Erythroblast (primary cell): Measurements from ENCODE around the gene TRPC4.
"Not testable (repeated sequence)": the region's sequence is repeated elsewhere in the genome, so short reads cannot be mapped to it uniquely, and the experiment has no call there.

Experiments
- DNase-seq, 2 experiments: peaks; one replicate each; lab custom pipeline; 2025; lab: John Stamatoyannopoulos, UW
- GATA1 ChIP-seq: IDR thresholded peaks from 2 replicates; pipeline ENCODE4 v1.6.1; 2011; ENCODE audit warnings: low read depth, mild to moderate bottlenecking, control low read depth, low read length, moderate library complexity
- POLR2A ChIP-seq: IDR thresholded peaks from 2 replicates; pipeline ENCODE4 v1.6.1; 2011; ENCODE audit warnings: mild to moderate bottlenecking, low read length

TRPC4 gene

DNA sequence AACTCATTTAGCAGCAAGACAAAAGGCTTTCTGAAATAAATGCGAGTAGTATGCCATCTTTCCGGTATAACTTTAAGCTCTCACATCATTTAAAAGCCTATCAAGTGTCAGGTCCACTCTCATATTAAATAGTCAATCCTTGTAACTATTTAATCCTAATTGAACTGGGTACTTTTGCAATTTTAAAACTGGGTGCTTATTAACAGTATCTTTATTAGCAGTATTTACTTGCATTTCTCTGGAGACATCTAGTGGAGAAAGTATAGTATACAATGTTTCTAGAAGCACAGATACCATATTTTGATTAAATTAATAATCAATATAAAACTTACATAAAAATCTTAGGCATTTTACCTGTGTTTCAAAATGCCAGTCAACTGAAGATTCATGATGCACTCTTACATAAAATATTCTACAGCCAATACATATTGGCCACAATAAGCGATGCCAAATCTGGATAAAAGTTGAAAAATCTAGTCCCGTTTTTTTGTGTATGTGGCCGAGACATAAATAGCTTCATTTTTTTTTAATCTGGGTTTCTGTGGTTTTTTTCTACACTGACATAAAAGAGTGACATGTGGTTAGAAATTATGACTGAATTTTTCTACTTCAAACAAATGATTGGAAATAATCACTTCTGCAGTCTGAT, 266.7 kb downstream of the TRPC4 start:
- no peak for DNase-seq
- TF ChIP-seq GATA1, result no peak
- no peak for TF ChIP-seq POLR2A

DNA sequence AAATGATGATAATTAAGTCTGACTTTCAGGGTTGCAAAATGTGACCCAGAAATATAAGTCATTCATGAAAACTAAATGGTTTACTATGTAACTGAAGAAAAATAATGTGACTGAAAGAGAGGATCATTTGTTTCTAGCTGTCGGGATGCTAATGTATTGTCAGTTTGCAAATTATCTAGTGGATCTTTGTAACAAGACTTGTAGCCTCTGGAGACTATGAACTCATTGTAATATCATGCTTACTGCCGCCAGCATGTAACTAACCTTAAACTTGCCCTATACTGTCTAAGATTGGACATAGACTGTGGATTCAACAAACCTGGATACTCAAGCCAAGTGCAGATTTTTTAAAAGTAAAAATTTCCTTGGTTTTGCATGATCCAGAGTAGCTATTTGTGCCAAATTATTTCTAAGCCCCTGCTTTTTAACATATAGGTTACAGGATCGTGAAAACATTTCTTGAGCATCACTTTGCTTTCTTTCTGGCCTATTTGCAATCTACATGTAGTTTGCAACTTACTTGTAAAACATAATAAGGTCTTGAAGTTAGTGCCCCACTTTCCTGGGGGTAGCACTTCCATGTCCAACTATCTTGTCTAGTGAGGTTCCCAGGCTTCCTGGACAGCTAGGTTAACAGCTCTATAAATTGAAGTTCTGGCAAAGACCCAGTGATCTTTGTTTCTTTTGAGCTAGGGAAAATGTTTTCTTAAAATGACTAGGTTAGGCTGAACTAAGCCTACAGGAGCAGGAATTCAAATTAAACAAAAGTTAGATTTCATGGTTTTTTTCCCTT, 267.7 kb downstream of the TRPC4 start:
- TF ChIP-seq POLR2A (no peak), GATA1 (no peak)
- no peak for DNase-seq

DNA sequence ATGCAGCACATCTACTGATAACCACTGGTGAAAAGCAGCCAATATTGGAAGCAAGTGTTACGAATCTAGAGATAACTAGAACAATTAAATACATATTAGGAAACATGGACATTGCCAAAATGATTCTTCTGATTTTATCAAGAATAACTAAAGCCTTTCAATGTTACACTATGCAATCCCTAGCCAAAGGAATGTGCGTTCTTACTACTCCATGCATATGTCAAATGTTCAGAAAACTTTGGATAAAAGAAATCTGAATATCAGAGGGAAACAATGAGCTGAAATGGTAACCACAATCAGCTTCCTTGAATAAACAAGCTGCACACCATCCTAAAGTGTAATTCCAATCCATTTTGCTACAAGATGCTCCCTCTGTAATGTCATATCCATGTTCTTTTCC, 270.1 kb downstream of the TRPC4 start:
- TF ChIP-seq GATA1 (no peak), POLR2A (no peak)
- DNase-seq, result no peak

DNA sequence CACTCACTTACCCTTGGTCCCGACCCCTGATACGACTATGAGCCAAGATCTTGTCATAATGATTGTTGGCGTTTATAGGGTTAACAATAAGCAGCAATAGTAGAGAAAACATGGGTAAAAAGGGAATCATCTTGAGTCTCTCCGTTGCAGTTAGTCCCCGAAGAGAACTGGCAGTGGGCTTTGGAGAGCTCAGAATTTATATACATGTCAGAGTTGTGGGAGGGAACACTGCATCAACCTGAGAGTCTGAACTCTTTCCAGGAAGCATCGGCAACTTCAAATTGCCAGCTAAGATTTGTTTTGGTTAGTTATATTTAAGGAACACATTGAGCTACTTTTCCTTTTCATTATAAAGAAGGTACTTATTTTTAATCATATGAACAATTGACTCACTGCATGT, 271.0 kb downstream of the TRPC4 start, which contains the start of gene POSTN:
TSS of gene POSTN (minus strand) at position 172 of the 400 bp plus-strand sequence. CDS start at position 130, 42 bp downstream.
- TF ChIP-seq POLR2A (no peak), GATA1 (no peak)
- DNase-seq, result no peak

DNA sequence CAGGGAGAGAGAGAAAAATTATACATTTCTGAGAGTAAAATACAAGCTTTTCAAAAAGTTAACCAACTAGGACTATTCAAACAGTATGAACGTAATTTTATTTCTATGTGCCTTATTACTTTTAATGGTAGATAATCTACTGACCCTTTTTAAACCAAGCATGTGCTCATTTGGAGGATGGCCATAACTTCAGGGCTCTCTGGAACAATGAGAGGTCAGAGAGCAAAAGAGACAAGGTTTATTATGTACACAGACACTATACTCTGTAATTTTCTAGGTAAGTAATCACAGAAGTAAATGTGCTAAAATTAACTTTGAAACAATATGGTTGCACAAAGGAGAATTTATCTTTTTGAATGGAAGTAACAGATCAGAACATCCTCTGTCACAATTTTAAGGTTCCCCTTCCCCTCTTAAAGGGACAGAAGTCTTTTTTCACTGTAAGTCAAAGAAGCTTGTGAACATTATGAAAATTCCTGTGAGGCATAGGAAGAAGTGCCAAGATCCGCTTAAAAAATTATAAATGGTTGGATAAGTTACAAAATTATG, 272.0 kb downstream of the TRPC4 start:
- no peak for DNase-seq
- TF ChIP-seq GATA1 (no peak), POLR2A (no peak)

DNA sequence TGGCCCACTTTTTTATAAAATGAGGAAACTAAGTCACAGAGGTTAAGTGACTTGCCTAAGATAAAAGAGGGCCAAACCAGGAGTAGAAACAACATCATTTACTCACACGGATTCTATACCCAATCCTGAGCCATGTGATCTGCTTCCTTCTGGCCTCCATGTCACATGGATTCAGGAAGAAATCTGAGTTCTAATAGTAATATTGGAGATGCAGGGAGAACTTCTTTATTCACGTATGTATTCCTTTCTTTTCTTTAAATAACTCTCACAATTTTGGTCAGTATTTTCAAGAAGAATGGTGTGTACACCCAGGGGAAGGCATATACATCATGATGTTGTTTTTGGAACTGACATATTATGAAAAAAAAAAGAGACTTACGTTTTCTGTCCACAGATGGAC, 272.8 kb downstream of the TRPC4 start:
- no peak for DNase-seq
- TF ChIP-seq GATA1 (no peak), POLR2A (no peak)

DNA sequence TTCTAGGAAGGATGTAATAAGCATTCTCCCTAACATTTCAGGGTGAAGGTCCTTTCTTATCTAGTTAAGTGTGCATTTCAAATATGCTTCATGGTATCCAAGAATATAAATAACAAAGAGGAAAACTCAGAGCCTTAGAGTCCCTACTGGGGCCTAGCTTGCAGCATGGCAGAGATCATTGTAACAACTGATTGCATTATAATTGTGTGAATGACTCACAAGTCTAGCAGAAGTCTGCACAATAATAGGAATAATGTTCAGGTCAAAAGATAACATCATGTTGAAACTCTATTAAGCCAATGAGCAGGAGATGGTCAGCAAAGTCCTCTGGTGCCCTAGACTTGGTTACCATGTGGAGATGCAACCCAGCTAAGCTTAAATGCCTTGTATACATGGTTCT, 274.4 kb downstream of the TRPC4 start:
- no peak for TF ChIP-seq POLR2A
- no peak for TF ChIP-seq GATA1
- no peak for DNase-seq

DNA sequence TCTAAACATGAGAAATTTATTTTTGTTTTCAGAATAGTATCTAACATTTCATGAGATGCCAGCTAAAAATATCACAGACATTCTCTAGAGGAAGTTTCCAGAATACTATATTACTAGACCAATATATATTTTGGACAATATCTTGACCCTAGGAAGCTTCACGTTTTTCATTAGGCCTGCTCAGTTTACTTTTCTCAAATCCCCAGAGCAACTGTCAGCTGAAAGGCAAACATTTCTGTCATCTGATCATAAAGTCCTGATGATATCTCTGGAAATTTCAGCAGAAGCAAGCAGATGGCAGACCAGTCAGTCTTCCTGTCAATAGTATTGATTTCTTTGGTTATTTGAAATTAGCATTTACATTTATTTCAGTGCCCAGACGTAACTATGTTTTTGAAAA, 275.0 kb downstream of the TRPC4 start:
- TF ChIP-seq POLR2A, result no peak
- TF ChIP-seq GATA1, result no peak
- no peak for DNase-seq

DNA sequence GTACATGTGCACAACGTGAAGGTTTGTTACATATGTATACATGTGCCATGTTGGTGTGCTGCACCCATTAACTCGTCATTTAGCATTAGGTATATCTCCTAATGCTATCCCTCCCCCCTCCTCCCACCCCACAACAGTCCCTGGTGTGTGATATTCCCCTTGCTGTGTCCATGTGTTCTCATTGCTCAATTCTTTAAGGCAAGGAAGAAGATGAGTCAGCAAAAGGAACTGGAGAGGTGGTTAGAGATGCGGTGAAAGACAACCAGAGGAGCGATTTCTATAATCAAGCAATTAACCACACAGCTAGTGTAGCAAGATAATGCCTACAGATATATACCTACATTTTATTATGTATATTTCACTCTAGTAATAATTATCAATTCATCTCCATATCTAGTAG, 280.2 kb downstream of the TRPC4 start:
- not testable (repeated sequence) for DNase-seq

DNA sequence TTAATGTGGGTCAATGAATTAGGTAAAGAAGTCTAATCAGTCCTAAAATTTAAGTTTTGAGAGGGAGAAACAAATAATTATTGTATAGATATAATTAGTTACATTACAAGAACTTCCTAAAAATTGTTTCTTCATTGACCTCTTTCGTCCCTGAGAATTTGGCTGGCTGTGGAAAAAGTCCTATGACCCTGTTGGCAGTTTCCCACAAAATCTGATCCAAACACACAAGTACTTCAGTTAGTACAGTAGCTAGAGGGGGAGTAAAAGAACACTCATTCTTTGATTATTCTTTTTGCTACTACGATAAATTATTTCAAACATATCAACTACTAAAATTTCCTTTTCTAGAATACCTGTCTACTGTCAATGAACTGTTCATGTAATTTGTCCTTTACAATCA, 282.3 kb downstream of the TRPC4 start:
- TF ChIP-seq POLR2A, result no peak
- TF ChIP-seq GATA1, result no peak
- no peak for DNase-seq
